GM21367 (cell line): ENCODE measurements around the gene CBX2.

Experiments used
- ATAC-seq: cut with Tn5 transposase; IDR thresholded peaks from one replicate; pipeline ENCODE4 v1.9.1; 2021; ENCODE audit not compliant: unreplicated experiment

CBX2 gene

GRCh38 chr17:79786930-79787643, 9.1 kb downstream of the CBX2 start:
- no peak for ATAC-seq

- no peak for ATAC-seq
Observed at GRCh38 chr17:79788455-79788854, 10.5 kb downstream of the CBX2 start.

DNA sequence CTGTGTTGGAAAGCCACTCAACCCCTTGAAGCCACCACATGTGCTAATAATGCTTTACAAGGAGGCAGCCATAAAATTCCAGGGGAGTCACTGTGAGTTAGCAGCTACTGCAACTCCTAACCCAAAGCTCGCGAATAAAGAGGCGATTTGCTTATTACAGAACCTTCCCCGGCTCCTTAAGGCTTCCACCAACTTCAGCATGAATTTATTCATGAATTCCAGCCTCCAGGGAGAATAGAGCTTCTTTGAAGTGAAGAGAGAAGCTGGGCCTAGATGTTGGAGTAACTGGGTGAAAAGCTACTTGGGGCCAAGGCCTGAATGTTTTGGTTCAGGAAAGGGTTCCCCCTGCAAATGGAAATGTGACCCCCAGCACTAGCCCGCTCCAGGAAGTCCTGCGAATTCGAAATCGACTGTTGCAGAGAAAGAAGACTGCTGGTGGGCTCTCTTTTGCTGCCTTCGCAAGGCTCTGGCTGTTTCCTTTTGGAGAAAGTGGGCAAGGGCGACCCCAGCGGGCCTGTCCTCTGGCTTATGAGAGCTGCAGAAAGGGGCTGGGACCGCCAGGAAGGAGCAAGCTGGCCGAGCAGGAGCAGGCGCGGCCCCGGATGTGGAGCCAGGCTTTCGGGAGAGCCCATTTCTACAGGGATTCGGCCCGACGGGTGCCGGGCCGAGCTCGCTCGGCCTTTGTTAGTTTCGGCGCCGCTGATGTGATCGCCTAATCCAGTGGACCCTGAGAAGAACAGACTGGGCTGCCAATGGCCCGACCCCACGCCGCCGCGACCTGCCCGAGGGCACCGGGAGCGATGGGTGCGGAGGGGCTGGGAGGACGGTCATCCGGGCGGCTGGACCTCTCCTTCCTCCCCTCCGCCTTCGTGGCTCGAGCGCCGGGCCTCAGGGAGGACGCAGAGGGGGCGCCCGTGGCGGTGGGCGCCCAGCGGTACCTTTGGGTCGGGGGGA, 11.3 kb downstream of the CBX2 start:
- no peak for ATAC-seq

DNA sequence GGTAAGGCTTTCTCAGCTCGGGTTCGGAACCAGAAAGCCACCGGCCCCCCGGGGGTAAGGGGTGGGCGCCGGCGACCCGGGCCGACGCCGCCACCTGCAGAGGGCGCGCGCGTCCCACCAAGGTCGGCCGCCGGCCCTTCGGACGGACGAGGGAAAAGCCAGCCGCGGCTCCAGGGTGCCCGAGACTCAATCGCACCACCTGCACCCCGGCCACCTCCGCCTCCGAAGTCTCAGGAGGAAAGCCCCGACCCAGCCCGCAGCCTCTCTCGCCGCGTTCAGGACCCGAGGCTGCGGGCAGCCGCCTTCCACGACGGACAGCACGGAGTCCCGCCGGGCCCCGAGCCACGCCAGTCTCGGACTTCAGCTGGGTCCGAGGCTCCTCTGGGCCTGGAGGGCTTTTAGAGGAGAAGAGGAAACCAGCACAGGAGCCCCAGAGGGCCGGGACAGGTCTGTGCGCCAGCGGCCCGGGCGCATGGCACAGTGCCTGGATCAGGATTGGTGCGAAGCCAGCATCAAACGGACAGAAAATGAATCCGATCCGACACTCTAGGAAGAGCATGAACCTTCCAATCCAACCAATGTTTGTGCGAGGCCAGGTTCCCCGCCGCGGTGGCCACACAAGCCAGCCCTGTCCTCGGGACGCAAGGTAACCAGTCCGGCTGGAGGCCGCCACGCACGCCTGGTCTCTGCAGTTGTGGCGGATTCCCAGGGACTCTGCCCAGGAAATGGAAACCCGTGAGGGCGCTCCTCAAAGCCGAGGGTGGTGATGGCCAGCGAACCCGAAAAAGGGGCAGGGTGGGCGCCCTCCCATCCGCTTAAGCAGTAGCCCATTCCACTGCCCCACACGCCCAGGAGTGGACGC, 12.2 kb downstream of the CBX2 start:
- no peak for ATAC-seq

DNA sequence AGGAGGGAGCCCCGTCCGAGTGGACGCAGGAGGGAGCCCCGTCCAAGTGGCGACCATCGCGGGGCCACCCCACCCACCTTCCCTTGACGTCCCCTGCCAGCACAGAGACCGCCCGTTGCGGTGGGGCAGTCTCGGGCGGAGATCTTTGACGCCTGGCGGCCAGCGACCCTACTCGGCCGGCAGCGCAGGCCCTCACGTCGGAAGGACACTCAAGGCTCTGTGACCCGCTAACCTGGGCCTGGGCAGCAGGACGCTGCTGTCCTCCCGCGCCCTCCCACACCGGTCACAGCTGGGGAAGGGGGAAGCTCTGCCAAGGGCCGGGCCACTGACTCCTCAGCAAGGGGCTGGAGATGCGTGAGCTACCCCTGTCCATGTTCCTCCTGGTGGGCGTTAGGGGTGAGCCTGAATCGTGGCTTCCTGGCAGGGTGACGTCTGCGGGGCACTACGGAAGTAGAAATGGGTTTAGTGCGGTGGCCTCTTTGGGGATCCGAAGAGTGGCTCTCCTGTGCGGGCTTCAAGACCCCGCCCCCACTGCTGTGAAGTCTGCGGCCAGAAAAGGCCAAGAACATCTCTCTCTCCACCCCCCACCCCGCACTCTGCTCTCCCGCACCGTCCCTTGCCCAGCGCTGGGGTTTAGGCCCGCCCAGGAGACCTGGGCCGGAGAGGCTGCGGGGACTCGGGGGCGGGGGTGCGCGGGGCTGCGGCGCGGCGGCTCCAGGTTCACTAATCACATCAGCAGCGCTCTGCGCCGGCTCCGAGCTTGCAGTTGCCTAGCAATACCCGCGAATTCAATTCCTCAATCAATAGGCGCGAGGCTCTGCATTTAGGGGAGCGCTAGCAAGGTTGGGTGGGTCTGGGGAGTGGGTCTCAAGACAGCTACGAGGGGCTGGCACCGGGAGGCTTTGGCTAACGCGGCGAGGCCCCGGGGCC, 13.1 kb downstream of the CBX2 start:
- ATAC-seq, result no peak

- no peak for ATAC-seq
Observed at GRCh38 chr17:79791735-79792161, 13.8 kb downstream of the CBX2 start.

- ATAC-seq, result no peak
Observed at GRCh38 chr17:79792341-79792871, 14.5 kb downstream of the CBX2 start.

DNA sequence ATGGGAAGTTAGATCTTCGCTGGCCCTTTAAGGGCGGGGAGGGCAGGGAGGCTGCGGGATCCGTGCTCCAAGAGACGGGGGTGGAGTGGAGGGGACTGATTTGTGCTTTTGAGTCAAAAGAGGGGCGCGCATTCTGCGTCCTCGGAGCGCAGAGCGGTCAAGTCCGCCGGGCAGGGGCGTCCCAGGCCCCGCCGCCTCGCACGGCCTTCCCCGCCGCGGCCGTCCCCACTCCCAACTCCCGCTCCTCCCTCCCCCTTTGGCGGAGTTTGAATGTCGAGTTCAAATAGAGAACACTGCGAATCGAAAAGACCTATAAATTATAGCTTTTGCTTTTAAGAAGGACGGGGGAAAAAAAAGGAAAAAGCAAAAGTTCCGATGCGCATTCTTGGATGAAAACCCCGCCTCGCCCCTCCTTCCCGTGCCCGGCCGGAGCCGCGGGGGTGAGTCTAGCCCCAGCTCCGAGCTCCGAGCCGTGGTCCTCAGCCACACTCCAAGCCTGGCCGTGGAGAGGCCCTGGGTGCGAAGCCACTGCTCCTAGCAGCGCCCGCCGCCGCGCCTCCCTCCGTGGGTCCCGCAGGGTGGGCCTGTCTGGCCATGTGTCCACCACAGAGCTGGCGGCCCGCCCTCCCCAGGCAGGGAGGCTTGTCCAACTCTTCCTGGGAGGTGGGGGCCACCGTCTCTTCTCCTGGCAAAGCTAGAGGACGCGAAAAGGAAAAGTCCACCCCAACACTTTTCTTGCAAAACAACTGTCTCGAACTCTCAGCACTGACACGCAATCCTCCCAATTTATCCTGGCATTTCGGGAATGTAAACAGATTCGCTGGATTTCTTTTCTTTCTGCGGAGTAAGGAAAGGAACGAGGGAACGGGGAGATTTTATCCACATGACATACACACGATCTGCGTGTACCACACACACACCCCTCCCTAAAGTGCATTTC, 15.3 kb downstream of the CBX2 start:
- ATAC-seq, result no peak

GRCh38 chr17:79793924-79794304, 16.0 kb downstream of the CBX2 start:
- ATAC-seq, result no peak

DNA sequence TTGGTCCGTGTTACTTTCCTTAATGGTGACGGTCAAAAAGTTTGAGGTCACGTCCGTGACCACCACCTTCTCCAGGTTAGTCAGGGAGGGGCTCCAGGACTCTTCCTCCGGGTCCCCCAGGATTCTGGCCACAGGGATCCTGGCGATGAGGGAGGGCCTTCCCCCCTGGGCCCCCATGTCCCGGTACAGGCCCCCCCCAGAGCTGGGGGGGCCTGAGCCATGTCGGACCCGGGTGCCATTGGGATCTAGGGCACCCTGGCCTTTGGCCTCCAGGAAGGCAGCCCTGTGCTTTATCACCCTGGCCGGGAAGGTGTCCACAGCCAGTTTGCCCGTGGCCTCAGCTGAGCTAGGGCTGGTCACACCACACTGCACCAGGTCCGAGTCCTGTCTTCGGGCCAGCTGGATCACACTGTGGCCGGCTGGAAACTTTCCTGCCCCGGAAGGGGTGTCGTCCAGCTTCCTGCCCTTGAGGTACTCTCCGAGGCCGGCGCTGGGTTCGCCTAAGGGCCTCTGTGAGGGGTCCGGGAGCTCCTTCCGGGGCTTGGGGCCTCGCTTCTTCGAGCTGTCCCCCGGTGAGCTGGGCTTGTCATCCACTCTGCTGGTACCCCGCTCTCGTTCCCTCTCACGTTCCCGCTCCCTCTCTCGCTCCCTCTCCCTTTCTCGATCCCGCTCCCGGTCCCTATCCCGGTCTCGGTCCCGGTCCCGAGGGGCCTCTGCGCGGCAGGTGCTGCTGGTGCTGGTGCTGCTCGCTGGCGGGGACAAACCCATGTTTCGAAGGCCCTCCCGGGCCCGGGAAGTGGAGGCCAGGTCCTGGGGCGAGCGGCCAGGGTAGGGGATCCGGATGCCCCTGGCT, 16.9 kb downstream of the CBX2 start:
- ATAC-seq, result no peak

DNA sequence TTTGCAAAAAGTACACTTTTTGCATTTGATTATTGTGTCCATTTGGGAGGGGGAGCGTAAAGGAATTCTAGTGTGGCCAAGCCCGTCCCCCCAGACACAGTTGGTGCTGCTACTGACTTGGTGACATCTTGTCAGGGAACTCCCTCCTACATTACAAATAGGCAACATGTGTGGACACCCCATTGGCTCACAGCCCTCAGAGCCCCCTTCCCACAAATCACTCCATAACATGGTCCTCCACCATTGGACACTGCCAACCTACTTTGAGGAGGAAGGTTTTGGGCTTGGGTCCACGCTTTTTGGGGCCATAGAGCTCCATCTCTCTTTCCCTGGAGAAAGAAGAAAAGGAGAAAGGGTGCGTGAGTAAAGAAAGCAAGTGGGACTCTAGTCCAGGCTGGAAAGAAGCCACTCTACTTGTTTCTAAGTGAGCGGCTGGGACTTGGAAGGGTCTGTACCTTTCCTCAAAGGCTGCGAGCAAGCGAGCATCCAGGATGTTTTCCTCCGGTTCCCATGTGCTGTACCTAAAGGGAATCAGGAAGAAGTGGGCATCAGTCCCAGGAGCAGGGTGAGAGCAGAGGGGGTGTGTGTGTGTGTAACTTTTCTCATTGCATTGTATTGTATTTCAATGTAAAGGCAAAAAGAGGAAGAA, 18.0 kb downstream of the CBX2 start:
- ATAC-seq, result no peak

DNA sequence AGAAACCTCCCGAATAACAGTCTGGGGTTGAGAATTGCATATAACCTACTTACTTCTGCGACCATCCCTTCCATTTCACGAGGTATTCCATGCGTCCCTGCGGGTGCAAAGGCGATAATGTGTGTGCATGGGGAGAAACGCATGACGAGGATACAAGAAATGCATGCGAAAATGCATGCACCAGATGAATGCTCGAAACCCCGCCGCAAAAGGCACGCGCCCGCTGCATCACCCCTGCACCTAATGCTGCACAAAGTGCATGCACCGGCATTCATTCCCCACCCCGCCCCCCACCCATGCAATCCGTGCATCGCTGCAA, 18.5 kb downstream of the CBX2 start:
- no peak for ATAC-seq

- peak; percentile 83 for ATAC-seq
Observed at GRCh38 chr17:79796763-79797491, 19.0 kb downstream of the CBX2 start, which contains the start of gene CBX8. CBX8 (minus strand) TSS chr17:79797077; CDS start chr17:79796998, 79 bp downstream.

- no peak for ATAC-seq
Observed at GRCh38 chr17:79797492-79798298, 19.7 kb downstream of the CBX2 start.

DNA sequence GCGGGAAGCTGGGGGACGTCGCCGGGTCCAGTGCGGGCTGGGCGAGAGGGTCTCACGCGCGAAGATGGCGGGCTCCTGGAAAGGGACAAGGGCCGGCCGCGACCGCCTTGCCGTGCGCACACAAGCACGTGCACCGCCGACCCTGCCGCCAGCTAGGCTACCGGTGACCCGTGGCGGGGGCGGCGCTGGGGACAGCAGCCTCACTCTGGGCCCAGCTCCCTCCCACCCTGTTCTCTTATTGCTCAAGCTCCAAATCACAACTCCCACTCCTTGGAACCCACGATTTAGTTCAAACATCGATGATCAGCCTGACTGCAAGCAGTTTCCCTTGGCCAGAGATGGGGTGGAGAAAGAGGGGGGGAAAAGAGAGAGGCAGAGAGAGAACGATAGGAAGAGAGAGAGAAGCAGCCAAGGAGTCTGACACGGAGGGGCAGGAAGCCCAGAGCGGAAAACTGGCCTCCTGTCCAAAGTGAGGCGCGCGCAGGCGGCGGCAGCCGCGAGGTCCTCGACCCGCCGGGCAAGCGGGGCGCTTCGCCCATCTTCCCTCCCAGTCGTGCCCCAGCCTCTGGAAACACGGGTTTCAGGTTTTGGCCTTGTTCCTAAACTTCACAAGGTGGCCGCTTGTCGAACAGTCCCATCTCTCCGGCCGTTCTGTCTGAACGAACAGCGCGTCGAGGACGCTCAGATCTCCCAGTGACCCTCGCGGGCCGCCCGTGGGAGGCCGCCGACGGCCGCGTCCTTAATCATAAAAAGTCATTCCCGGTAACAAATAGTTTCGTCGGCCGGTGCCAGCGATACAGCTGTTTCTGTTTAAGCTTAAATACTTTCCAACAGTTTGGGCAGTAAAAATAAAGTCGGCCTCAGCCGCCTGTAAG, 20.6 kb downstream of the CBX2 start:
- ATAC-seq, result no peak
